Adrenal gland (tissue), 12 donors: Measurements from ENCODE around the gene CTDSPL. TPM values are rescaled to one million over a fixed set of nuclear protein-coding genes. Genes with fewer than 3 reads are reported as not detected.

Experiments used
- DNase-seq, 7 donors: peaks; one replicate each; pipeline ENCODE4 v3.0.0-alpha.2; 2019 to 2020
- H3K27ac ChIP-seq, 5 donors: fragments of 200-600 bp; sonication (generic) in 4 of 5; 1 replicate in 3 of 5; 2 replicates in 2 of 5; pipeline versions ENCODE4 v1.5.1 to v1.8.0; 2016 to 2020; ENCODE audit warnings: mild to moderate bottlenecking in 1 of 5
- H3K27me3 ChIP-seq: fragments of 200-600 bp; 2 replicates; pipeline ENCODE4 v1.8.0; 2021
- H3K36me3 ChIP-seq, 2 donors: fragments of 200-600 bp; replicated peaks in 1 of 2; 1 replicate in 1 of 2; 2 replicates in 1 of 2; pipeline versions ENCODE4 v1.5.1 to v1.8.0; 2018 to 2022
- H3K4me1 ChIP-seq, 2 donors: fragments of 200-600 bp; replicated peaks in 1 of 2; 1 replicate in 1 of 2; 2 replicates in 1 of 2; pipeline versions ENCODE4 v1.5.1 to v1.8.0; 2018 to 2021
- H3K4me3 ChIP-seq, 4 donors: fragments of 200-600 bp; sonication (generic) in 3 of 4; one replicate each; pipeline ENCODE4 v1.5.1; 2016 to 2018
- H3K9me3 ChIP-seq, 3 donors: fragments of 200-600 bp; sonication (generic) in 1 of 3; replicated peaks in 1 of 3; 1 replicate in 2 of 3; 2 replicates in 1 of 3; pipeline versions ENCODE4 v1.5.1 to v1.8.0; 2016 to 2021
- CTCF ChIP-seq, 6 experiments: fragments of 450-650 bp in 4 of 6; fragments of 200-600 bp in 2 of 6; sonication (generic) in 1 of 6; IDR thresholded peaks; 1 replicate in 5 of 6; 2 replicates in 1 of 6; pipeline versions ENCODE4 v1.5.1 to v1.8.0; 2016 to 2021; ENCODE audit warnings: antibody characterized with exemption in 6 of 6, mild to moderate bottlenecking in 2 of 6, moderate library complexity in 1 of 6
- POLR2A ChIP-seq, 2 donors: fragments of 450-650 bp; IDR thresholded peaks; one replicate each; pipeline ENCODE4 v1.6.1; 2017; ENCODE audit warnings: antibody characterized with exemption in 2 of 2, mild to moderate bottlenecking in 2 of 2, moderate library complexity in 1 of 2
- WGBS, 4 donors: extraction: QIAGEN DNeasy Blood & Tissue Kit in 2 of 4; methylation state at CpG; one replicate each; pipeline versions ENCODE4 v1.1.5 to v1.1.7; 2013 to 2017; 5-methylcytosine and 5-hydroxymethylcytosine counted together
- intact Hi-C, 2 donors: fragments of 100-400 bp; cut with DNase I; formaldehyde crosslinking; loops; one replicate each; pipeline versions ENCODE4 v1.14.1 to v1.15.0; 2022 to 2023
- polyA plus RNA-seq, 3 donors: library from polyadenylated mRNA; stranded (reverse); fragments of 200-250 nt in 2 of 3; fragments of 350-450 nt in 1 of 3; fragmentation: Illumina TruSeq in 1 of 3; extraction: RNeasy Lipid Tissue Mini Kit (QIAGEN cat#74804) in 1 of 3; gene quantifications; one replicate each; pipeline ENCODE4 v1.2.3, GENCODE V29; 2013 to 2014
- total RNA-seq, 9 donors: library from RNA; depleted of rRNA in 4 of 9; stranded (reverse); fragments of >200 nt in 4 of 9; fragments of 120-200 nt in 1 of 9; fragmentation: NEBNext Ultra II Directional in 1 of 9; extraction: Animal tissue kit (Norgen Biotek cat#: 25700) in 1 of 9; gene quantifications; one replicate each; pipeline versions ENCODE4 v1.1.0 to v1.2.4, GENCODE V29; 2013 to 2023
- donor health status: healthy with polysubstance abuse.
- donor health status: Bipolar disorder and iron deficiency.
- donor health status: DM: yes; HTN: yes; CAD: no.
- donor health status: DM: no; HTN: no; CAD: no.
- donor health status: DM: no; HTN: no; CAD: no.
- donor health status: DM: yes; HTN: yes; CAD: no.

CTDSPL gene
- total and polyA plus RNA-seq, 12 donors = 6.4 to 27.7 (median 16.0) TPM

- no peak for TF ChIP-seq CTCF (IDR thresholded peaks at IDR 0.05)
- no peak for TF ChIP-seq POLR2A (IDR thresholded peaks at IDR 0.05)
- intact Hi-C loops = no loop called here
- DNase-seq = peak in 3 of 7 donors; percentile 5 to 13 (median 13)
- Histone ChIP-seq H3K4me3 (no peak overlapping the region), H3K36me3 (no peaks in the 10 kb centered on the region), H3K27me3 (no peaks in the 10 kb centered on the region), H3K4me1 (peaks cover 10 to 24% of the 10 kb centered on the region in 2 donors), H3K9me3 (no peaks in the 10 kb centered on the region), H3K27ac (no peak overlapping the region)
- WGBS, 4 donors = 86 to 89% (median 88%) methylated on average over 9 to 10 of the region's 10 CpGs
These were observed 134.3 kb downstream of the CTDSPL start for GRCh38 chr3:37995652-37996641.

- H3K36me3 ChIP-seq = peaks cover 0 to 8% of the 10 kb centered on the region in 2 donors
- peaks cover 10 to 24% of the 10 kb centered on the region in 2 donors for H3K4me1 ChIP-seq
- intact Hi-C loops = no loop called here
- H3K4me3 ChIP-seq = no peak overlapping the region
- 46 to 66% (median 49%) methylated on average over 4 to 7 of the region's 7 CpGs for WGBS, 4 donors
- H3K9me3 ChIP-seq = no peaks in the 10 kb centered on the region
- peak; percentile 64 to 93 (median 80) for DNase-seq
- H3K27ac ChIP-seq = no peak overlapping the region
- no peaks in the 10 kb centered on the region for H3K27me3 ChIP-seq
- TF ChIP-seq CTCF (IDR thresholded peaks at IDR 0.05) = peak; percentile 81 to 93 (median 92)
- no peak for TF ChIP-seq POLR2A (IDR thresholded peaks at IDR 0.05)
These were observed 135.2 kb downstream of the CTDSPL start for GRCh38 chr3:37996785-37997301.

GRCh38 chr3:37997342-37997741 is 135.7 kb downstream of the CTDSPL start:
- WGBS, 4 donors = 95 to 96% methylated on average over 10 of the region's 10 CpGs; no CpG with 5 or more reads in 2 of the 4 donors
- Histone ChIP-seq H3K4me1 (peaks cover 10 to 24% of the 10 kb centered on the region in 2 donors), H3K27ac (no peak overlapping the region)

More at GRCh38 chr3:37997342-37997741, 135.7 kb downstream of the CTDSPL start:
- DNase-seq = peak in 2 of 7 donors; percentile 9 to 21
- Histone ChIP-seq H3K36me3 (peaks cover 0 to 10% of the 10 kb centered on the region in 2 donors), H3K4me3 (no peak overlapping the region), H3K9me3 (no peaks in the 10 kb centered on the region), H3K27me3 (no peaks in the 10 kb centered on the region)
- no peak for TF ChIP-seq CTCF (IDR thresholded peaks at IDR 0.05)
- TF ChIP-seq POLR2A (IDR thresholded peaks at IDR 0.05) = no peak
- intact Hi-C loops = no loop called here
